ENCODE data around the gene PTGS1.

DNA sequence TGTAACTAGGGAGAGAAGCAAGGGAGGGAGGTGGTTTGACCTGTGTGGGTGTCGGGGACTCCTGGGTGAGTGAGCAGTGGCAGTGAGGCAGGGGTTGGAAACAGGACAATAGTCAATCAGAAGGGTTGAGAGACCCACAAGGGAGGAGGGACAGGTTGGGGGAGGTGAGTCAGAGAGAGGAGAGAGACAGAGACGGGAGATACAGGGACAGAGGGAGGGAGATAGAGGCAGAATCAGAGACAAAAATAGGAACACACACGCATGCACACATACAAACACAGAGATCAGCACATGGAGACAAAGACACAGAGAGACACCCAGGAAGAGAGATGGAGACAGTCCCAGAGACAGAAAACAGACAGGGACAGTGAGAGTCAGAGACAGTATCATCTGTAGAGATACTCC is 39.3 kb upstream of the PTGS1 start:
- TF ChIP-seq GATA2 (IDR thresholded peaks at IDR 0.05; ENCODE audit: low read depth, low read length) (no peak), GATA3 (IDR thresholded peaks at IDR 0.05; ENCODE audit: low read depth, low read length) (no peak)

Measured in SH-SY5Y (cell line).